ENCODE results near the gene BRF1.

- TF ChIP-seq, protein P1, sequence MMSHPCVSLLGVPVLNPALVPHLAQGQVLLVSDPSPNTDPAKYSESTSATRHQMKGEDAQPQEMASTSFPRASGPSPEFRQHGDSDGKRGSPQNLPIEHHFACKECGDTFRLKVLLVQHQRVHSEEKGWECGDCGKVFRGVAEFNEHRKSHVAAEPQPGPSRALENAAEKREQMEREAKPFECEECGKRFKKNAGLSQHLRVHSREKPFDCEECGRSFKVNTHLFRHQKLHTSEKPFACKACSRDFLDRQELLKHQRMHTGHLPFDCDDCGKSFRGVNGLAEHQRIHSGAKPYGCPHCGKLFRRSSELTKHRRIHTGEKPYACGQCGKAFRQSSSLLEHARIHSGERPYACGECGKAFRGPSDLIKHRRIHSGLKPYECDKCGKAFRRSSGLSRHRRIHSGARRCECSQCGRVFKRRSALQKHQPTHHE (CRISPR knock-in tag; IDR thresholded peaks at IDR 0.05; ENCODE audit: borderline replicate concordance): no peak
- TF ChIP-seq, protein P2, sequence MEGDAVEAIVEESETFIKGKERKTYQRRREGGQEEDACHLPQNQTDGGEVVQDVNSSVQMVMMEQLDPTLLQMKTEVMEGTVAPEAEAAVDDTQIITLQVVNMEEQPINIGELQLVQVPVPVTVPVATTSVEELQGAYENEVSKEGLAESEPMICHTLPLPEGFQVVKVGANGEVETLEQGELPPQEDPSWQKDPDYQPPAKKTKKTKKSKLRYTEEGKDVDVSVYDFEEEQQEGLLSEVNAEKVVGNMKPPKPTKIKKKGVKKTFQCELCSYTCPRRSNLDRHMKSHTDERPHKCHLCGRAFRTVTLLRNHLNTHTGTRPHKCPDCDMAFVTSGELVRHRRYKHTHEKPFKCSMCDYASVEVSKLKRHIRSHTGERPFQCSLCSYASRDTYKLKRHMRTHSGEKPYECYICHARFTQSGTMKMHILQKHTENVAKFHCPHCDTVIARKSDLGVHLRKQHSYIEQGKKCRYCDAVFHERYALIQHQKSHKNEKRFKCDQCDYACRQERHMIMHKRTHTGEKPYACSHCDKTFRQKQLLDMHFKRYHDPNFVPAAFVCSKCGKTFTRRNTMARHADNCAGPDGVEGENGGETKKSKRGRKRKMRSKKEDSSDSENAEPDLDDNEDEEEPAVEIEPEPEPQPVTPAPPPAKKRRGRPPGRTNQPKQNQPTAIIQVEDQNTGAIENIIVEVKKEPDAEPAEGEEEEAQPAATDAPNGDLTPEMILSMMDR (CRISPR knock-in tag; IDR thresholded peaks at IDR 0.05): no peak
- TF ChIP-seq ZNF629 (CRISPR knock-in tag; conservative IDR thresholded peaks at IDR 0.05): no peak
These were observed 31.0 kb upstream of the BRF1 start for GRCh38 chr14:105331575-105332349.

Data from HepG2 (cell line).